ENCODE measurements around the gene DCAF4.

- TF ChIP-seq CTCF (IDR thresholded peaks at IDR 0.05): no peak
- no peak for TF ChIP-seq POLR2A (IDR thresholded peaks at IDR 0.05)
These were observed 20.2 kb downstream of the DCAF4 start for GRCh38 chr14:72946491-72946890.

All from thyroid gland (tissue), 4 donors.